ENCODE data around the gene CDH20.

Gene CDH20

DNA sequence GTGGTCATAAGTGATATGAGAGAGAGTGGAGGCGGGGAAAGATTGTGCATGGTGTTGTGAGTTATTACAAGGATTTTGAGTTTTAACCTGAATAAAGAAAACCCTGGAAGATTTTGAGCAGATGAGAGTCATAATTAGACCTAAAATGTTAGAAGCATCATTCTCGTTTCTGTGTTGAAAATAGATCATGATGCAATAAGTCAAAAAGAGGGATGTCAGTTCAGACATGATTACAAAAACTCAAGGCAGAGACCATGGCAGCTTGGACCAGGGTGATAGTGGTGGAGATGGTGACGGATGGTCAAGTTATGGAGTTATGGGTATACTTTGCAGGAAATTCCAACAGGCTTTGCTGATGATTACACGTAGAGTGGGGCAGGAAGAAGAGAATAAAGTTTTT lies 267.2 kb downstream of the CDH20 start:
- Histone ChIP-seq H3K4me1 (ENCODE audit: control insufficient read depth, insufficient read depth, low read length) (peaks cover 9% of the 10 kb centered on the region; the same call in 1 of the 2 replicates), H3K27ac (ENCODE audit: extremely low read depth, low read depth, low read length) (no peak overlapping the region), H3K36me3 (ENCODE audit: control insufficient read depth in 2 of 2, insufficient read depth in 1 of 2, low read length in 2 of 2) (no peaks in the 10 kb centered on the region), H3K4me3 (ENCODE audit: low read depth, low read length) (no peak overlapping the region), H3K9me3 (ENCODE audit: control insufficient read depth, insufficient read depth, low read depth, low read length) (no peaks in the 10 kb centered on the region)
- ChIA-PET POLR2A (no interaction called here), CTCF (interaction anchor here (0.6 to 2.8 kb wide), 3 partner anchors 18 to 986 kb away, joined by 3 to 19 read pairs (median 3); no protein-coding TSS in a partner anchor)
- TF ChIP-seq ZNF549 (tag by site-specific recombination; IDR thresholded peaks at IDR 0.05), result no peak
- no peak for TF ChIP-seq YY2 (tag by site-specific recombination; IDR thresholded peaks at IDR 0.05)
- TF ChIP-seq ZNF391 (tag by site-specific recombination; IDR thresholded peaks at IDR 0.05; ENCODE audit: borderline replicate concordance, low read depth), result no peak
- TF ChIP-seq MZF1 (tag by site-specific recombination; IDR thresholded peaks at IDR 0.05; ENCODE audit: borderline replicate concordance), result no peak
- TF ChIP-seq, protein P1, sequence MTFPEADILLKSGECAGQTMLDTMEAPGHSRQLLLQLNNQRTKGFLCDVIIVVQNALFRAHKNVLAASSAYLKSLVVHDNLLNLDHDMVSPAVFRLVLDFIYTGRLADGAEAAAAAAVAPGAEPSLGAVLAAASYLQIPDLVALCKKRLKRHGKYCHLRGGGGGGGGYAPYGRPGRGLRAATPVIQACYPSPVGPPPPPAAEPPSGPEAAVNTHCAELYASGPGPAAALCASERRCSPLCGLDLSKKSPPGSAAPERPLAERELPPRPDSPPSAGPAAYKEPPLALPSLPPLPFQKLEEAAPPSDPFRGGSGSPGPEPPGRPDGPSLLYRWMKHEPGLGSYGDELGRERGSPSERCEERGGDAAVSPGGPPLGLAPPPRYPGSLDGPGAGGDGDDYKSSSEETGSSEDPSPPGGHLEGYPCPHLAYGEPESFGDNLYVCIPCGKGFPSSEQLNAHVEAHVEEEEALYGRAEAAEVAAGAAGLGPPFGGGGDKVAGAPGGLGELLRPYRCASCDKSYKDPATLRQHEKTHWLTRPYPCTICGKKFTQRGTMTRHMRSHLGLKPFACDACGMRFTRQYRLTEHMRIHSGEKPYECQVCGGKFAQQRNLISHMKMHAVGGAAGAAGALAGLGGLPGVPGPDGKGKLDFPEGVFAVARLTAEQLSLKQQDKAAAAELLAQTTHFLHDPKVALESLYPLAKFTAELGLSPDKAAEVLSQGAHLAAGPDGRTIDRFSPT (tag by site-specific recombination; IDR thresholded peaks at IDR 0.05), result no peak

DNA sequence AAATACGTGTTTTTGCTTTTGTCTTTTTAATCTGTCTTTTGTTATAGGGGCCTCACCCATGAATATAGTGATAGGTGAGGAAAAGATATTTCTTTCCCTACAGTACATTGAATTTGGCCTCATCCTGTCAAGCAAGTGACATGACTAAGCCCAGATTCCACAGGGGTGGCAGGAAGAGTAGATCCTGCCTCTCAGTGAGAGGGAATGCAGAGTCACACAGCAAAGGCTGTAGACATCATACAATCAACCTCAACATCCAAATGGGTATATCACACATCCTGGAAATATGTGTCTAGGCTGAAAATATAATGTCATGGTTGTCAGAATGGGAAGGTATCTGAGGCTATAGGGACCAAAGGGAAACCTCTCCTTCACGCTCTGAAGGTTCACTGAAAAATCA lies 269.6 kb downstream of the CDH20 start:
- Histone ChIP-seq H3K4me3 (ENCODE audit: low read depth, low read length) (no peak overlapping the region), H3K36me3 (ENCODE audit: control insufficient read depth in 2 of 2, insufficient read depth in 1 of 2, low read length in 2 of 2) (no peaks in the 10 kb centered on the region), H3K27ac (ENCODE audit: extremely low read depth, low read depth, low read length) (no peak overlapping the region), H3K9me3 (ENCODE audit: control insufficient read depth, insufficient read depth, low read depth, low read length) (no peaks in the 10 kb centered on the region), H3K4me1 (ENCODE audit: control insufficient read depth, insufficient read depth, low read length) (no peaks in the 10 kb centered on the region; the same call in 1 of the 2 replicates)
- ChIA-PET POLR2A (no interaction called here), CTCF (no interaction called here)
- TF ChIP-seq, protein P2, sequence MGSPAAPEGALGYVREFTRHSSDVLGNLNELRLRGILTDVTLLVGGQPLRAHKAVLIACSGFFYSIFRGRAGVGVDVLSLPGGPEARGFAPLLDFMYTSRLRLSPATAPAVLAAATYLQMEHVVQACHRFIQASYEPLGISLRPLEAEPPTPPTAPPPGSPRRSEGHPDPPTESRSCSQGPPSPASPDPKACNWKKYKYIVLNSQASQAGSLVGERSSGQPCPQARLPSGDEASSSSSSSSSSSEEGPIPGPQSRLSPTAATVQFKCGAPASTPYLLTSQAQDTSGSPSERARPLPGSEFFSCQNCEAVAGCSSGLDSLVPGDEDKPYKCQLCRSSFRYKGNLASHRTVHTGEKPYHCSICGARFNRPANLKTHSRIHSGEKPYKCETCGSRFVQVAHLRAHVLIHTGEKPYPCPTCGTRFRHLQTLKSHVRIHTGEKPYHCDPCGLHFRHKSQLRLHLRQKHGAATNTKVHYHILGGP (tag by site-specific recombination; IDR thresholded peaks at IDR 0.05), result no peak
- no peak for TF ChIP-seq ZNF2 (tag by site-specific recombination; IDR thresholded peaks at IDR 0.05)
- no peak for TF ChIP-seq ZNF664 (tag by site-specific recombination; IDR thresholded peaks at IDR 0.05)
- TF ChIP-seq BCL11B (tag by site-specific recombination; IDR thresholded peaks at IDR 0.05; ENCODE audit: low read depth), result no peak
- no peak for TF ChIP-seq TCF7L2 (IDR thresholded peaks at IDR 0.05; ENCODE audit: borderline replicate concordance, low read depth, low read length)
- no peak for TF ChIP-seq SP7 (tag by site-specific recombination; IDR thresholded peaks at IDR 0.05)
- no peak for TF ChIP-seq ZNF529 (tag by site-specific recombination; IDR thresholded peaks at IDR 0.05; ENCODE audit: insufficient replicate concordance)
- TF ChIP-seq ZBTB8A (tag by site-specific recombination; IDR thresholded peaks at IDR 0.05), result no peak
- no peak for TF ChIP-seq ZNF138 (tag by site-specific recombination; IDR thresholded peaks at IDR 0.05; ENCODE audit: borderline replicate concordance)
- TF ChIP-seq, protein P3, sequence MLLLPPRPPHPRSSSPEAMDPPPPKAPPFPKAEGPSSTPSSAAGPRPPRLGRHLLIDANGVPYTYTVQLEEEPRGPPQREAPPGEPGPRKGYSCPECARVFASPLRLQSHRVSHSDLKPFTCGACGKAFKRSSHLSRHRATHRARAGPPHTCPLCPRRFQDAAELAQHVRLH (tag by site-specific recombination; IDR thresholded peaks at IDR 0.05), result no peak
- TF ChIP-seq YY2 (tag by site-specific recombination; IDR thresholded peaks at IDR 0.05), result no peak
- TF ChIP-seq ZIC2 (tag by site-specific recombination; IDR thresholded peaks at IDR 0.05), result no peak
- TF ChIP-seq ZNF76 (tag by site-specific recombination; IDR thresholded peaks at IDR 0.05; ENCODE audit: borderline replicate concordance, low read depth), result no peak
